Mesenchymal stem cell (in vitro differentiated cells and primary cell): ENCODE results near the gene NPL.

Source experiments
- DNase-seq: peaks from one replicate; pipeline ENCODE4 v3.0.0-alpha.2; 2013
- H2AFZ ChIP-seq: one replicate; pipeline ENCODE4 v1.6.1; 2013; ENCODE audit warnings: low read depth, mild to moderate bottlenecking, control low read depth, inconsistent platforms, low read length, moderate library complexity
- H2AK5ac ChIP-seq: 2 replicates; pipeline ENCODE4 v1.6.1; 2013; ENCODE audit warnings: low read length, moderate library complexity, mild to moderate bottlenecking, inconsistent platforms; ENCODE audit not compliant: severe bottlenecking
- H2BK120ac ChIP-seq: one replicate; pipeline ENCODE4 v1.6.1; 2013; ENCODE audit warnings: low read depth, mild to moderate bottlenecking, inconsistent platforms, low read length, moderate library complexity
- H2BK12ac ChIP-seq, 2 experiments: one replicate each; pipeline ENCODE4 v1.6.1; 2013; ENCODE audit warnings: inconsistent platforms in 2 of 2, low read length in 2 of 2, mild to moderate bottlenecking in 2 of 2, moderate library complexity in 2 of 2, control low read depth in 1 of 2
- H2BK15ac ChIP-seq: one replicate; pipeline ENCODE4 v1.6.1; 2013; ENCODE audit warnings: mild to moderate bottlenecking, low read depth, inconsistent platforms; ENCODE audit not compliant: poor library complexity, severe bottlenecking
- H2BK5ac ChIP-seq: 2 replicates; pipeline ENCODE4 v1.6.1; 2013; ENCODE audit warnings: low read depth, mild to moderate bottlenecking, low read length, control low read depth, inconsistent platforms; ENCODE audit not compliant: poor library complexity, severe bottlenecking
- H3K14ac ChIP-seq, 2 experiments: one replicate each; pipeline ENCODE4 v1.6.1; 2013; ENCODE audit warnings: inconsistent platforms in 2 of 2, low read length in 2 of 2, control low read depth in 1 of 2, mild to moderate bottlenecking in 1 of 2, moderate library complexity in 1 of 2
- H3K18ac ChIP-seq, 2 experiments: one replicate each; pipeline ENCODE4 v1.6.1; 2013; ENCODE audit warnings: inconsistent platforms in 2 of 2, low read length in 2 of 2, control low read depth in 1 of 2, low read depth in 1 of 2, mild to moderate bottlenecking in 1 of 2
- H3K23ac ChIP-seq, 2 experiments: one replicate each; pipeline ENCODE4 v1.6.1; 2013; ENCODE audit warnings: inconsistent platforms in 2 of 2, low read length in 2 of 2, mild to moderate bottlenecking in 2 of 2, moderate library complexity in 2 of 2, control low read depth in 1 of 2
- H3K27ac ChIP-seq: 2 replicates; pipeline ENCODE4 v1.5.1; 2013; ENCODE audit warnings: mild to moderate bottlenecking, moderate library complexity, low read length, control low read depth, inconsistent platforms; ENCODE audit not compliant: poor library complexity, severe bottlenecking
- H3K27me3 ChIP-seq, 2 experiments: 2 replicates each; pipeline versions ENCODE4 v1.6.1 to v1.7.0; 2013; ENCODE audit warnings: low read length in 2 of 2, mild to moderate bottlenecking in 2 of 2, moderate library complexity in 2 of 2, control low read depth in 1 of 2, inconsistent platforms in 1 of 2; ENCODE audit not compliant: control insufficient read depth in 1 of 2, insufficient read depth in 1 of 2
- H3K36me3 ChIP-seq, 2 experiments: 2 replicates each; pipeline versions ENCODE4 v1.6.1 to v1.7.0; 2013; ENCODE audit warnings: low read length in 2 of 2, control low read depth in 1 of 2, inconsistent platforms in 1 of 2, low read depth in 1 of 2, mild to moderate bottlenecking in 1 of 2; ENCODE audit not compliant: insufficient read depth in 2 of 2, control insufficient read depth in 1 of 2
- H3K4ac ChIP-seq, 2 experiments: one replicate each; pipeline ENCODE4 v1.6.1; 2013; ENCODE audit warnings: inconsistent platforms in 2 of 2, low read length in 2 of 2, mild to moderate bottlenecking in 2 of 2, moderate library complexity in 2 of 2, control low read depth in 1 of 2, low read depth in 1 of 2
- H3K4me1 ChIP-seq: 2 replicates; pipeline ENCODE4 v1.6.1; 2013; ENCODE audit warnings: low read depth, low read length, control low read depth; ENCODE audit not compliant: control insufficient read depth, insufficient read depth
- H3K4me2 ChIP-seq: 2 replicates; pipeline ENCODE4 v1.6.1; 2013; ENCODE audit warnings: low read length, mild to moderate bottlenecking, inconsistent platforms; ENCODE audit not compliant: poor library complexity, severe bottlenecking
- H3K4me3 ChIP-seq, 2 experiments: 2 replicates each; pipeline versions ENCODE4 v1.5.1 to v1.7.0; 2013; ENCODE audit warnings: low read length in 2 of 2, mild to moderate bottlenecking in 2 of 2, control low read depth in 1 of 2, low read depth in 1 of 2; ENCODE audit not compliant: insufficient read depth in 1 of 2
- H3K79me1 ChIP-seq: replicated peaks from 2 replicates; pipeline ENCODE4 v1.6.1; 2013; ENCODE audit warnings: mild to moderate bottlenecking, control low read depth, low read length, inconsistent platforms; ENCODE audit not compliant: poor library complexity, severe bottlenecking
- H3K9ac ChIP-seq: 2 replicates; pipeline ENCODE4 v1.7.0; 2013; ENCODE audit warnings: mild to moderate bottlenecking, low read length, moderate library complexity
- H3K9me3 ChIP-seq: 2 replicates; pipeline ENCODE4 v1.7.0; 2013; ENCODE audit warnings: mild to moderate bottlenecking, low read length; ENCODE audit not compliant: control insufficient read depth
- H4K8ac ChIP-seq: one replicate; pipeline ENCODE4 v1.6.1; 2013; ENCODE audit warnings: inconsistent platforms, mild to moderate bottlenecking, low read length, moderate library complexity
- H4K91ac ChIP-seq: one replicate; pipeline ENCODE4 v1.6.1; 2013; ENCODE audit warnings: mild to moderate bottlenecking, low read length, inconsistent platforms
- WGBS: methylation state at CpG from one replicate; pipeline ENCODE4 v1.1.7; 2013; ENCODE audit warnings: mixed read lengths; 5-methylcytosine and 5-hydroxymethylcytosine counted together

Gene NPL

GRCh38 chr1:182784556-182785171, 4.9 kb upstream of the NPL start:
- H3K4me1 ChIP-seq = peaks cover 6% of the 10 kb centered on the region
- no peak overlapping the region for H3K4me2 ChIP-seq
- no peak overlapping the region for H3K14ac ChIP-seq
- H2BK15ac ChIP-seq = no peak overlapping the region
- H3K79me1 ChIP-seq = no peaks in the 10 kb centered on the region
- peaks cover 0 to 20% of the 10 kb centered on the region in 2 experiments for H3K27me3 ChIP-seq
- 44% methylated on average over 1 of the region's 4 CpGs for WGBS
- no peak overlapping the region for H4K91ac ChIP-seq
- H2AK5ac ChIP-seq = no peak overlapping the region
- no peak overlapping the region for H4K8ac ChIP-seq
- no peak overlapping the region for H3K27ac ChIP-seq
- no peak overlapping the region for H3K18ac ChIP-seq
- H3K9ac ChIP-seq = no peak overlapping the region
- no peak overlapping the region for H3K4ac ChIP-seq
- no peak overlapping the region for H3K23ac ChIP-seq
- H3K36me3 ChIP-seq = no peaks in the 10 kb centered on the region
- H2BK12ac ChIP-seq = no peak overlapping the region
- H2AFZ ChIP-seq = no peak overlapping the region
- no peak overlapping the region for H3K4me3 ChIP-seq
- H3K9me3 ChIP-seq = no peaks in the 10 kb centered on the region
- peak; percentile 61 for DNase-seq
- no peak overlapping the region for H2BK5ac ChIP-seq
- H2BK120ac ChIP-seq = no peak overlapping the region

- H3K36me3 ChIP-seq = no peaks in the 10 kb centered on the region
- WGBS = 100% methylated on average over 2 of the region's 2 CpGs
These were observed 4.4 kb upstream of the NPL start for GRCh38 chr1:182785181-182785580.

GRCh38 chr1:182786223-182786994, 3.2 kb upstream of the NPL start:
- Histone ChIP-seq H4K8ac (no peak overlapping the region), H3K36me3 (no peaks in the 10 kb centered on the region), H4K91ac (no peak overlapping the region), H3K27ac (no peak overlapping the region), H3K79me1 (no peaks in the 10 kb centered on the region), H3K14ac (no peak overlapping the region), H3K23ac (no peak overlapping the region), H3K4me1 (peaks cover 8% of the 10 kb centered on the region), H2BK120ac (no peak overlapping the region), H3K9me3 (no peaks in the 10 kb centered on the region), H2AK5ac (no peak overlapping the region), H3K9ac (no peak overlapping the region), H2AFZ (no peak overlapping the region), H3K27me3 (peaks cover 0 to 26% of the 10 kb centered on the region in 2 experiments), H3K4me3 (no peak overlapping the region), H3K4me2 (no peak overlapping the region), H2BK15ac (no peak overlapping the region), H3K18ac (no peak overlapping the region), H2BK5ac (no peak overlapping the region), H3K4ac (no peak overlapping the region), H2BK12ac (no peak overlapping the region)
- DNase-seq = peak; percentile 76
- 66% methylated on average over 4 of the region's 6 CpGs for WGBS

More at GRCh38 chr1:182785181-182785580, 4.4 kb upstream of the NPL start:
- H3K18ac ChIP-seq = no peak overlapping the region
- no peaks in the 10 kb centered on the region for H3K9me3 ChIP-seq
- no peaks in the 10 kb centered on the region for H3K79me1 ChIP-seq
- no peak overlapping the region for H2AFZ ChIP-seq
- peaks cover 8% of the 10 kb centered on the region for H3K4me1 ChIP-seq
- no peak overlapping the region for H4K91ac ChIP-seq
- no peak overlapping the region for H3K4me2 ChIP-seq
- H3K27me3 ChIP-seq = peaks cover 0 to 20% of the 10 kb centered on the region in 2 experiments
- H4K8ac ChIP-seq = no peak overlapping the region
- H3K27ac ChIP-seq = no peak overlapping the region
- H2BK120ac ChIP-seq = no peak overlapping the region
- H2AK5ac ChIP-seq = no peak overlapping the region
- H2BK5ac ChIP-seq = no peak overlapping the region
- H3K14ac ChIP-seq = no peak overlapping the region
- no peak overlapping the region for H3K9ac ChIP-seq
- H2BK15ac ChIP-seq = no peak overlapping the region
- H3K4me3 ChIP-seq = no peak overlapping the region
- no peak overlapping the region for H2BK12ac ChIP-seq
- H3K4ac ChIP-seq = no peak overlapping the region
- DNase-seq = no peak
- no peak overlapping the region for H3K23ac ChIP-seq

- H2BK5ac ChIP-seq = no peak overlapping the region
- H3K9ac ChIP-seq = no peak overlapping the region
- peaks cover 0 to 31% of the 10 kb centered on the region in 2 experiments for H3K27me3 ChIP-seq
- no peaks in the 10 kb centered on the region for H3K9me3 ChIP-seq
- H2BK12ac ChIP-seq = no peak overlapping the region
- no peak overlapping the region for H3K18ac ChIP-seq
- no peak overlapping the region for H4K91ac ChIP-seq
- no peaks in the 10 kb centered on the region for H3K79me1 ChIP-seq
- no peak overlapping the region for H3K4me2 ChIP-seq
- no peak overlapping the region for H3K4me3 ChIP-seq
- 73% methylated on average over 4 of the region's 4 CpGs for WGBS
- no peak overlapping the region for H3K14ac ChIP-seq
- no peak overlapping the region for H3K4ac ChIP-seq
- H2AK5ac ChIP-seq = no peak overlapping the region
- no peak overlapping the region for H3K23ac ChIP-seq
- H4K8ac ChIP-seq = no peak overlapping the region
- DNase-seq = no peak
- peaks cover 8% of the 10 kb centered on the region for H3K4me1 ChIP-seq
- H2BK120ac ChIP-seq = no peak overlapping the region
- no peak overlapping the region for H3K27ac ChIP-seq
- H3K36me3 ChIP-seq = no peaks in the 10 kb centered on the region
- no peak overlapping the region for H2BK15ac ChIP-seq
- H2AFZ ChIP-seq = no peak overlapping the region
These were observed 2.6 kb upstream of the NPL start for GRCh38 chr1:182786995-182787324.
